Endothelial cell of umbilical vein (primary cell): ENCODE data around the gene EFS. TPM values are rescaled to one million over a fixed set of nuclear protein-coding genes. Genes with fewer than 3 reads are reported as not detected.

Experiments used
- BruUV-seq: library from RNA; stranded (reverse); fragments of 400-500 nt; replicated peaks from 2 replicates; lab custom pipeline; 2021; lab: Mats Ljungman, UMichigan
- CTCF ChIA-PET: fragments of 300-600, 350-600 bp; sonication (Branson Sonifier 250); formaldehyde crosslinking; loops from one replicate; lab custom pipeline; 2021; ENCODE audit warnings: antibody characterized with exemption, inconsistent platforms; lab: Charles Lee
- POLR2A ChIA-PET: fragments of 300-600, 350-600 bp; sonication (Branson Sonifier 250); formaldehyde crosslinking; loops from one replicate; lab custom pipeline; 2021; ENCODE audit warnings: antibody characterized with exemption, inconsistent platforms; lab: Charles Lee
- DNase-seq: peaks from one replicate; pipeline ENCODE4 v3.0.0-alpha.2; 2011; ENCODE audit warnings: low read depth, low spot score
- FAIRE-seq: peaks from 2 replicates; lab custom pipeline; 2011; peaks lifted over from hg19 to GRCh38; lab: Jason Lieb, UNC
- H2AFZ ChIP-seq: 2 replicates; pipeline ENCODE4 v1.6.0; 2012; ENCODE audit warnings: low read depth, low read length, control low read depth, inconsistent platforms
- H3K27ac ChIP-seq: 2 replicates; pipeline ENCODE4 v1.5.1; 2011; ENCODE audit warnings: low read depth, mild to moderate bottlenecking, control low read depth, low read length, moderate library complexity; ENCODE audit not compliant: insufficient read depth
- H3K27me3 ChIP-seq, 2 experiments: 2 replicates each; pipeline versions ENCODE4 v1.6.0 to v1.6.1; 2011; ENCODE audit warnings: low read length in 2 of 2, mixed read lengths in 1 of 2; ENCODE audit not compliant: control insufficient read depth in 2 of 2, insufficient read depth in 2 of 2
- H3K36me3 ChIP-seq, 2 experiments: 2 replicates in 1 of 2; 3 replicates in 1 of 2; pipeline ENCODE4 v1.5.1; 2011; ENCODE audit warnings: low read length in 2 of 2, mild to moderate bottlenecking in 1 of 2, moderate library complexity in 1 of 2; ENCODE audit not compliant: control insufficient read depth in 2 of 2, insufficient read depth in 2 of 2; ENCODE audit errors: extremely low read depth in 1 of 2
- H3K4me1 ChIP-seq: 3 replicates; pipeline ENCODE4 v1.5.1; 2011; ENCODE audit warnings: mild to moderate bottlenecking, low read length; ENCODE audit not compliant: control insufficient read depth, insufficient read depth; ENCODE audit errors: extremely low read depth
- H3K4me2 ChIP-seq: 2 replicates; pipeline ENCODE4 v1.6.1; 2011; ENCODE audit warnings: low read length, control low read depth, mixed read lengths; ENCODE audit not compliant: insufficient read depth
- H3K4me3 ChIP-seq, 3 experiments: fragments of 200-600 bp in 1 of 3; sonication (generic), shearing (Covaris generic) in 1 of 3; replicated peaks in 1 of 3; 2 replicates each; pipeline ENCODE4 v1.5.1; 2011 to 2016; ENCODE audit warnings: control low read depth in 3 of 3, low read length in 3 of 3, mild to moderate bottlenecking in 2 of 3, inconsistent platforms in 1 of 3, low read depth in 1 of 3, moderate library complexity in 1 of 3; ENCODE audit not compliant: insufficient read depth in 1 of 3
- H3K79me2 ChIP-seq: 2 replicates; pipeline ENCODE4 v1.6.0; 2012; ENCODE audit warnings: low read length, inconsistent platforms; ENCODE audit not compliant: control insufficient read depth, insufficient read depth
- H3K9ac ChIP-seq: replicated peaks from 2 replicates; pipeline ENCODE3; 2011; ENCODE audit warnings: low read length, control low read depth; ENCODE audit not compliant: insufficient read depth; ENCODE audit errors: extremely low read depth
- H3K9me1 ChIP-seq: replicated peaks from 3 replicates; pipeline ENCODE4 v1.6.0; 2011; ENCODE audit warnings: mild to moderate bottlenecking, low read length; ENCODE audit not compliant: control insufficient read depth, insufficient read depth; ENCODE audit errors: extremely low read depth
- H3K9me3 ChIP-seq: replicated peaks from 2 replicates; pipeline ENCODE4 v1.5.1; 2012; ENCODE audit warnings: low read length, inconsistent platforms; ENCODE audit not compliant: control insufficient read depth, insufficient read depth
- H4K20me1 ChIP-seq: replicated peaks from 2 replicates; pipeline ENCODE3; 2011; ENCODE audit warnings: mild to moderate bottlenecking, low read length; ENCODE audit not compliant: control insufficient read depth, insufficient read depth; ENCODE audit errors: extremely low read depth
- CTCF ChIP-seq, 2 donors: IDR thresholded peaks; 1 replicate in 1 of 2; 2 replicates in 1 of 2; pipeline ENCODE4 v1.5.1; 2011; ENCODE audit warnings: low read length in 2 of 2, mild to moderate bottlenecking in 2 of 2, moderate library complexity in 2 of 2, control low read depth in 1 of 2, inconsistent platforms in 1 of 2, low read depth in 1 of 2; ENCODE audit not compliant: insufficient read depth in 1 of 2; ENCODE audit errors: extremely low read depth in 1 of 2
- EZH2 ChIP-seq: IDR thresholded peaks from 2 replicates; pipeline ENCODE4 v1.6.1; 2012; ENCODE audit warnings: borderline replicate concordance, low read depth, mild to moderate bottlenecking, moderate library complexity, low read length, inconsistent platforms; ENCODE audit not compliant: severe bottlenecking
- FOS ChIP-seq: IDR thresholded peaks from 2 replicates; pipeline ENCODE4 v1.6.1; 2011; ENCODE audit warnings: mild to moderate bottlenecking, low read length, moderate library complexity, borderline replicate concordance; ENCODE audit not compliant: insufficient read depth
- JUN ChIP-seq: IDR thresholded peaks from 2 replicates; pipeline ENCODE4 v1.6.1; 2011; ENCODE audit warnings: borderline replicate concordance, low read depth; ENCODE audit not compliant: insufficient read length, insufficient read depth
- MYC ChIP-seq: IDR thresholded peaks from one replicate; pipeline ENCODE4 v1.6.1; 2011; ENCODE audit warnings: mild to moderate bottlenecking, low read depth, low read length
- POLR2A ChIP-seq: IDR thresholded peaks from 2 replicates; pipeline ENCODE4 v1.6.1; 2012; ENCODE audit warnings: low read depth, mild to moderate bottlenecking, control low read depth, low read length
- POLR2AphosphoS5 ChIP-seq: IDR thresholded peaks from 2 replicates; pipeline ENCODE4 v1.6.1; 2012; ENCODE audit warnings: low read depth, mild to moderate bottlenecking, control low read depth, low read length, moderate library complexity; ENCODE audit not compliant: insufficient read depth
- dilution Hi-C: fragments of 300-500 bp; cut with MboI; formaldehyde crosslinking; loops from one replicate; pipeline ENCODE4 v1.15.0; 2019; ENCODE audit warnings: low sequenced_read_pairs; ENCODE audit not compliant: extremely low pct_ligation_motif_present
- intact Hi-C: fragments of 100-400 bp; cut with micrococcal nuclease; formaldehyde crosslinking; loops from one replicate; pipeline ENCODE4 v1.10.0; 2022
- polyA plus RNA-seq, 4 experiments: library from polyadenylated mRNA; depleted of rRNA in 3 of 4; stranded (reverse) in 3 of 4; unstranded in 1 of 4; fragments of >200 nt; gene quantifications; 2 replicates each; pipeline versions ENCODE4 v1.2.1 to v1.2.3, GENCODE V29; 2011 to 2012; ENCODE audit warnings: missing spikeins in 1 of 4
- total RNA-seq: library from RNA; stranded (reverse); gene quantifications from 2 replicates; pipeline ENCODE4 v1.2.3, GENCODE V29; 2021

The EFS gene
- total and polyA plus RNA-seq, 2 donors (not counting 3 experiments of a cell fraction or from before 2014, with no cell fraction given): 0.03 to 0.13 TPM

DNA sequence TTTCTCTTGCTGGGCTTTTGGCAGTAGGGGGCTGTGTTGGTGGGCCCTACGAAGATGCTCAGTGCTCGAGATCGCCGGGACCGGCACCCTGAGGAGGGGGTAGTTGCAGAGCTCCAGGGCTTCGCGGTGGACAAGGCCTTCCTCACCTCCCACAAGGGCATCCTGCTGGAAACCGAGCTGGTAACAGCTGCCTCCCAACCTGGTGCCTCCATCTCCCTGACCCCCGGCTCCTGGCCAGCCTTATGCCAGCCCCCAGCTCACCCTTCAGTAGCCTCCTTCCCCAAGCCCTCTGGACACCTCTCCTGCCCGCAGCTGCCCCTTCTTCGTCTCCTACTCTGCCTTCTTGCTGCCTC lies 12.2 kb upstream of the EFS start:
- Histone ChIP-seq H3K9me3 (no peaks in the 10 kb centered on the region), H3K4me2 (no peak overlapping the region), H3K27ac (no peak overlapping the region), H3K9ac (no peak overlapping the region), H3K4me1 (no peaks in the 10 kb centered on the region), H3K27me3 (no peaks in the 10 kb centered on the region), H3K36me3 (no peaks in the 10 kb centered on the region), H4K20me1 (no peaks in the 10 kb centered on the region), H3K9me1 (no peaks in the 10 kb centered on the region), H3K4me3 (no peak overlapping the region), H2AFZ (no peak overlapping the region), H3K79me2 (no peaks in the 10 kb centered on the region)
- ChIA-PET POLR2A (no interaction called here), CTCF (interaction anchor here (1.0 to 2.0 kb wide), 3 partner anchors 31 to 308 kb away, joined by 3 to 4 read pairs (median 3); no protein-coding TSS in a partner anchor)
- intact Hi-C loops (no loop called here), dilution Hi-C loops (no loop called here)
- FAIRE-seq (no peak), DNase-seq (no peak)
- BruUV-seq: no TSS peak
- TF ChIP-seq FOS (no peak), EZH2 (no peak), POLR2A (no peak), JUN (no peak), POLR2AphosphoS5 (no peak), MYC (no peak), CTCF (IDR thresholded peaks at IDR 0.05; ENCODE audit: extremely low read depth in 1 of 2, insufficient read depth in 1 of 2, low read depth in 1 of 2, low read length in 2 of 2) (no peak)
